SK-N-MC (cell line): ENCODE data around the gene ACER3.

ENCODE experiments used
- DNase-seq: peaks from one replicate; pipeline ENCODE4 v3.0.0-alpha.2; 2011; ENCODE audit warnings: low read depth, low spot score
- H3K27ac ChIP-seq: fragments of 200-600 bp; sonication (generic); 2 replicates; pipeline ENCODE4 v1.5.1; 2016; ENCODE audit warnings: mixed run types
- H3K36me3 ChIP-seq: fragments of 200-600 bp; sonication (generic); 2 replicates; pipeline ENCODE4 v1.6.1; 2017; ENCODE audit warnings: antibody characterized with exemption, low read length, mixed read lengths; ENCODE audit not compliant: insufficient read depth
- H3K4me3 ChIP-seq: fragments of 200-600 bp; sonication (generic); 2 replicates; pipeline ENCODE4 v1.5.1; 2016
- H3K9ac ChIP-seq: fragments of 200-600 bp; sonication (generic); 2 replicates; pipeline ENCODE4 v1.8.0; 2017; ENCODE audit warnings: mixed run types, mixed read lengths; ENCODE audit not compliant: insufficient read length
- H3K9me3 ChIP-seq: fragments of 200-600 bp; sonication (generic); 2 replicates; pipeline ENCODE4 v1.6.1; 2017; ENCODE audit warnings: low read depth, mild to moderate bottlenecking, antibody characterized with exemption, low read length, moderate library complexity, mixed read lengths
- EZH2 ChIP-seq: fragments of 200-600 bp; sonication (generic); IDR thresholded peaks from one replicate; pipeline ENCODE4 v1.6.1; 2017; ENCODE audit warnings: antibody characterized with exemption
- FOXP2 ChIP-seq: optimal IDR thresholded peaks from 2 replicates; pipeline ENCODE3; 2011; ENCODE audit warnings: mild to moderate bottlenecking, moderate library complexity; ENCODE audit not compliant: insufficient read depth; ENCODE audit errors: extremely low read length, control extremely low read depth
- POLR2AphosphoS5 ChIP-seq: IDR thresholded peaks from 2 replicates; pipeline ENCODE4 v1.6.1; 2012; ENCODE audit warnings: mild to moderate bottlenecking, low read depth, low read length, borderline replicate concordance

ACER3 gene

DNA sequence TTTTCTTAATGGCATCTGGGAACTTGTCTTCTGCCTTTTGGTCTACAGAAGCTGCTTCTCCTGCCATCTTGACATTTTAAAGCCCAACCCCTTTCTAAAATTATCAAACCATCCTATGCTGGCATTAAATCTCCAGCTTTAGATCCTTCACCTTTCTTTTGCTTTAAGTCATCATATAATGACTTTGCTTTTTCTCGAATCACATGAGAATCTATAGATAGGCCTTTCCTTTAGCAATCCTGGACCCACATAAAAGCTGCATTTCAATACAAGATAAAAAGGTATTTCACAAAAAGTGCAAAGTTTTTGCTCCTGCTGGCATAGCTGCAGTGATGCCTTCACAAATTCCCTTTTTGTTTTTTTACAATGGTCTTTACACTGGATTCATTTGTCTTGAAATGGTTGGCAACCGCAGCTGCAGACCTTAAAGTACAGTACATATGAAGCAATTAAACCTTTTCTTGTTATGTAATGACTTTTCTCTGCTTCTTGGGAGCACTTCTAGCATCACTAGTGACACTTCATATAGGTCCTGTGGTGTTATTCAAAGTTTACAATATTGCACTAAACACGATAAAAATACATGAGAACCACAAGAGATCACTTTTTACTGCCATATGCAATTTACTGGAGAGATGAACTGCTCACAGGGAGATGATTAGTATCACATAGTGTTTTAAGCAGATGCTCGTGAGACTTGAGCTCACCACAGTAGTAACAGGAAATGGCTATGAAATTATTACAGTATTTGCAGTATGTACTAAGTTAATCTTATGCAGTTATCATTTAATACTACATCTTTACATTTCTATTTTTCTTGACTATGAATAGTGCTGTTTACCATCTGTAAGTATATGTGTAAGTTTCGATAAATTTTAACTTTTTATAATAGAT lies 41.6 kb downstream of the ACER3 start:
- no peak for DNase-seq
- TF ChIP-seq EZH2 = no peak
- no peak for TF ChIP-seq FOXP2
- TF ChIP-seq POLR2AphosphoS5 = no peak
- no peak overlapping the region for H3K9ac ChIP-seq
- H3K4me3 ChIP-seq = no peak overlapping the region
- no peak overlapping the region for H3K27ac ChIP-seq
- no peaks in the 10 kb centered on the region for H3K9me3 ChIP-seq
- H3K36me3 ChIP-seq = no peaks in the 10 kb centered on the region

DNA sequence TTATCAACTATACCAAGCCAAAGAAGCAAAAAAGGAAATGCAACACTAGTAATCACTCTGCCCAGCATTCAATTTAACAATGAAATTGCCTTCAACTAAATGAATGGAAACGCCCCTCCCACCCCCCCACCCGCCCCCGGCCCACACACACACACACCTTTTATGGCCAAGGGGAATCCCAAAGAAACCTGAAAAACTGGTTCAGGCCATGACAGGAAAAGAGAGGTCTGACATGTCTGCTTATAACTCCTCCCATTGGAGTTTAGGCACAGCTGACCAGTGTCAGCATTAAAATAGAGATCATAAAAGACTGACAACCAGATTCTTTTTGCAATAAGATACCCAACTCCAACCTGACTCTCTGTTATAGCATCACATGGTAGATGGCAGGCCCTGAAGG lies 42.6 kb downstream of the ACER3 start:
- TF ChIP-seq EZH2 = no peak
- no peak for TF ChIP-seq FOXP2
- no peak for TF ChIP-seq POLR2AphosphoS5
- Histone ChIP-seq H3K9me3 (no peaks in the 10 kb centered on the region), H3K4me3 (no peak overlapping the region), H3K9ac (no peak overlapping the region), H3K27ac (no peak overlapping the region), H3K36me3 (no peaks in the 10 kb centered on the region)
- DNase-seq = no peak

DNA sequence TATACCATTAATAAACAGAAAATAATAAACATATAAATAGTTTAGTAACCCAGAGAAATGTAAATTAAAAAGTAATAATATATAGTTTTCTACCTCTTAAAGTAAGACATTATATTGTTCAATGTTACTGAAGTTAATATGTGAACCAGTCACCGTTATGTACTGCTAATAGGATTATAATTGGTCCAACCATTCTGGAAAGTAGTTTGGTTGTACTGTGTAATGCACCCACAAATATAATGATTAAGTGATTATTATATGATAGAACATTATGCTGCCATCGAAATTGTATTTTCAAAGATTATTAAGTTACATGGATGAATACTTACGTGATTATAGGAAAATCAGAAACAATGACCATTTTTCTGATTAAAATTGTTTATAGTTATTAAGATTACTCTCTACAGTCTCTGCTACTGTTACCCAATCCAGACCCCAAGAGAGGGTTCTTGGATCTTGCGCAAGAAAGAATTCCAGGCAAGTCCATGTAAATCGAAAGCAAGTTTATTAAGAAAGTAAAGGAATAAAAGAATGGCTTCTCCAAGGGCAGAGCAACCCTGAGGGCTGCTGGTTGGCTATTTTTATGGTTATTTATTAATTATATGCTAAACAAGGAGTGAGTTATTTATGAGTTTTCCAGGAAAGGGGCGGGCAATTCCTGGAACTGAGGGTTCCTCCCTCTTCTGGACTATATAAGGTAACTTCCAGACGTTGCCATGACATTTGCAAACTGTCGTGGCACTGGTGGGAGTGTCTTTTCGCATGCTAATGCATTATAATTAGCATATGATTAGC lies 50.1 kb downstream of the ACER3 start:
- no peak for DNase-seq
- H3K36me3 ChIP-seq = no peaks in the 10 kb centered on the region
- H3K9ac ChIP-seq = no peak overlapping the region
- H3K27ac ChIP-seq = 0 out of 2 replicates have a peak overlapping the region, but pooled peaks have one; percentile 26
- no peak for TF ChIP-seq EZH2
- no peak for TF ChIP-seq POLR2AphosphoS5
- no peak for TF ChIP-seq FOXP2
- no peaks in the 10 kb centered on the region for H3K9me3 ChIP-seq
- H3K4me3 ChIP-seq = no peak overlapping the region

DNA sequence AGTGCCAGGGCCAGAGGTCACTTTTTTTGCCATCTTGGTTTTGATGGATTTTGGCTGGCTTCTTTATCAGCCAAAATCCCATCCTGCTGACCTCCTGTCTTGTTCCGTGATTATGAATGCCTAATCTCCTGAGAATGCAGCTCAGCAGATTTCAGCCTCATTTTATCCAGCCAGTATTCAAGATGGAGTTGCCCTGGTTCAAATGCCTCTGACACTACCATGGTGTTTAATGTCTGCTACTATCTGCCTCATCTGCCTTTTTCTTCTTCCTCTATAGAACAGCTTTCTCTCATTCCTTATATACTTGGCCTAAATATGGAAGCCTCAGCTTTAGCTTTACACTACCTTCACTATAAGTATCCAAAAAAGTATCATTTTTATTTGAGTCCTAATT lies 50.7 kb downstream of the ACER3 start:
- no peaks in the 10 kb centered on the region for H3K36me3 ChIP-seq
- no peak for DNase-seq
- no peak overlapping the region for H3K4me3 ChIP-seq
- TF ChIP-seq FOXP2 (no peak), EZH2 (no peak), POLR2AphosphoS5 (no peak)
- H3K9ac ChIP-seq = no peak overlapping the region
- no peaks in the 10 kb centered on the region for H3K9me3 ChIP-seq
- H3K27ac ChIP-seq = no peak overlapping the region

DNA sequence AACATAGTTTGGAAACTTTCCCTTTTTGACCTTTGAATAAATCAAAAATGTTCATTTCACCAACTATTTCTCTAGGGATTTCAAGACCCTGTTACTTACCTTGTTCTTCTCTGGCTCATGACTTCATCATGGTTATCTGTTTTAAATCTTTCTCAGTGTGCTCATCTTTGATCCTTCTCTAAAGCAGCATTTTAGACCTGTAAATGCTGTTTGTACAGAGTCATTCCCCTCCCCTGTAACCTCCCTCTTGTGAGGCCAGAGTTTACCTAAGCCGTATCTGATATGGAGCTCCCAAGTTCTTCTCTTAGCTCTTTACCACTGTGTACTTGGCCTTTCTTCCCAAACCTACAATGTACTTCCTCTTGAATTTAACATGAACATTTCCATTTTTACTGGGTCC lies 56.0 kb downstream of the ACER3 start:
- Histone ChIP-seq H3K36me3 (no peaks in the 10 kb centered on the region), H3K9ac (no peak overlapping the region), H3K27ac (no peak overlapping the region), H3K4me3 (no peak overlapping the region), H3K9me3 (no peaks in the 10 kb centered on the region)
- no peak for TF ChIP-seq EZH2
- no peak for TF ChIP-seq POLR2AphosphoS5
- no peak for TF ChIP-seq FOXP2
- DNase-seq = no peak

DNA sequence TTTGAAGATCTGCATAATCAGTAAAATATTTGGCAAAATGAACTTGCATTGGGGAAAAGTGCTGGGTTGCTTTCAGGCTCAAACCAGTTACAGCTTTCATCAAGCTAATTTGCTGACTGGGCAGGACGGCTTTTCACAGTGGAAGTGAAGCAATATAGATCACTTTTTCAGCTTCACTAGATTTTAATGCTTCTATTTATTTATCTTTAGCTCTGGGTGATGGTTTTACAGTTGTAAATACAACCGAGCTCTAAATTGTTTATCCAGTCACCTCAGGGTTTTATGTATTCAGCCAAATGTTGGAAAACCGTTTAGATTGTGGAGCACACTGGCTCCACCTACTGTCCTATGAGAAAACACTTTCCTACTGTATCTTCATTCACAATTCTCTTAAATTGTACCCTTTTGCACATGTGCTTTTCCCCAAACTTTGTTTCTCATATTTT lies 58.2 kb downstream of the ACER3 start:
- H3K4me3 ChIP-seq = peak overlapping the region; percentile 78
- no peak for DNase-seq
- H3K9ac ChIP-seq = peak overlapping the region; percentile 73
- peak overlapping the region; percentile 82 for H3K27ac ChIP-seq
- H3K36me3 ChIP-seq = no peaks in the 10 kb centered on the region
- H3K9me3 ChIP-seq = no peaks in the 10 kb centered on the region
- TF ChIP-seq FOXP2 (no peak), EZH2 (no peak), POLR2AphosphoS5 (no peak)

DNA sequence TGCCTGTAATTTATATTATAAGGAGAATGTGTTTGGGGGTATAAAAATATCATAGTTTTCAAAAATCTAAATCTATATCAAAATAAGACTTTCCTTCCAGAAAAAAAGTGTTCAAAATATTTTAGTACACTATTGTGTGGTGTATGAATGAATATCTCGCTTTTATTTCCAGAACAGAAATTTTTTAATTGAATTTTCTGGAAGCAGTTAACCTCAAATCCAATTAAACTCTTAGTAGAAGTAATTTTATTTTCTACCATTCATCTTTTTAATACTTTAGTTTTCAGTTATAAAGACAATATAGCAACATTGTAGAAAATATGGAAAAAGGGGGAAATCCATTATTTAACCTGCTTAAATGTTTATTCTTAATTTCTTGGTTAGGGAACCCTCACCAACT lies 58.7 kb downstream of the ACER3 start:
- TF ChIP-seq EZH2 (no peak), POLR2AphosphoS5 (no peak), FOXP2 (no peak)
- peak overlapping the region; percentile 73 for H3K9ac ChIP-seq
- peak overlapping the region; percentile 78 for H3K4me3 ChIP-seq
- H3K27ac ChIP-seq = peak overlapping the region; percentile 82
- H3K36me3 ChIP-seq = no peaks in the 10 kb centered on the region
- DNase-seq = no peak
- H3K9me3 ChIP-seq = no peaks in the 10 kb centered on the region

DNA sequence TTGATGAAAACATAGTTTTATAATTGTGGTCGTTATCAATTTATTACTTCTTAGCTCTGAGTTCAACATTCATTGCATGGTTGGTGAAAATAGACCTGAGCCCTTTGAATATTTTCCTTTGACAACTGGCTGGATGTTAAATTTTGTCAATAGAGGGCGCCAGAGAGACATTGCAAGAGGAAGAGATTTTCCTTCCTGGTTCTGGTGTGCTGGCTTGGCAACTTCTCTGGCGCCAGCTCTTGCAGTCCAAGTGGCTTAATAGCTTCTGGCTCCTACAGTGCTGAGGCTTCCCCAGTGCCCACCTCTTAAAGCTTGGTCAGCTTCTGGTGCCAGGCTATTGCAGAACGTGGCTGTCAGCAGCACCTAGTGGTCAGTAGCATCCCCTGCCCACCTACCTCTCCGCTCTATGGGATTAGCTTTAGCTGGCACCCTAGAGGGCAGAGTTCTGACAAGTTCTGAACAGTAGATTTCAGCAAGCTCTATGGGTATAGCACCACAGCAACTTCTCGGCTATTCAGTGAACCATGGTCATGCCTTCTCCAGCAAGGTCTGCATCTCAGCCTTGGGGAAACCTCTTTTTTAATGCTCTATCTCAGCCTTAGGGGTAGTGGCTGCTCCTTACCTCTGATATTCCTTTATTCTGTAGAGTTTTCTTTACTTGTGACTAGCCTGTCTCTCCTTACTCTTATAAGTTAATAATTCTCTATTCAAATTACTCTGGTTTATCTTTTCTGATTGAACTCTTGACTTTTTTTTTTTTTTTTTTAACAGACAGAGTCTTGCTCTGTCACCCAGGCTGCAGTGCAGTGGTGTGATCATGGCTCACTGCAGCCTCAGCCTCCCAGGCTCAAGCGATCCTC lies 59.4 kb downstream of the ACER3 start:
- Histone ChIP-seq H3K36me3 (no peaks in the 10 kb centered on the region), H3K27ac (no peak overlapping the region), H3K4me3 (peak overlapping the region; percentile 78), H3K9me3 (no peaks in the 10 kb centered on the region), H3K9ac (no peak overlapping the region)
- DNase-seq = peak; percentile 80
- no peak for TF ChIP-seq FOXP2
- TF ChIP-seq POLR2AphosphoS5 = no peak
- no peak for TF ChIP-seq EZH2
